Skeletal muscle cell (primary cell): Measurements from ENCODE around the gene CREBRF.
"Not testable (repeated sequence)": the region's sequence is repeated elsewhere in the genome, so short reads cannot be mapped to it uniquely, and the experiment has no call there.

ENCODE experiments used
- DNase-seq: peaks from one replicate; pipeline ENCODE4 v3.0.0-alpha.2; 2010; ENCODE audit warnings: low read depth
- H3K4me3 ChIP-seq: 2 replicates; pipeline ENCODE4 v1.5.1; 2011; ENCODE audit warnings: low read depth, mild to moderate bottlenecking, control low read depth, low read length, moderate library complexity

The CREBRF gene

GRCh38 chr5:173032730-173033129 lies 23.4 kb upstream of the CREBRF start:
- DNase-seq, result no peak
- H3K4me3 ChIP-seq, result no peak overlapping the region

GRCh38 chr5:173033923-173034322 lies 22.2 kb upstream of the CREBRF start:
- H3K4me3 ChIP-seq, result no peak overlapping the region

GRCh38 chr5:173035904-173036707 lies 20.0 kb upstream of the CREBRF start:
- DNase-seq, result no peak
- no peak overlapping the region for H3K4me3 ChIP-seq

More at GRCh38 chr5:173033923-173034322, 22.2 kb upstream of the CREBRF start:
- no peak for DNase-seq

GRCh38 chr5:173039188-173039587 lies 17.0 kb upstream of the CREBRF start:
- DNase-seq, result no peak
- no peak overlapping the region for H3K4me3 ChIP-seq

- H3K4me3 ChIP-seq, result no peak overlapping the region
- no peak for DNase-seq
Measured at GRCh38 chr5:173039964-173040363, 16.2 kb upstream of the CREBRF start.

GRCh38 chr5:173041881-173042762 lies 14.0 kb upstream of the CREBRF start:
- no peak for DNase-seq

GRCh38 chr5:173042763-173043107 lies 13.4 kb upstream of the CREBRF start:
- no peak overlapping the region for H3K4me3 ChIP-seq
- DNase-seq, result no peak

More at GRCh38 chr5:173041881-173042762, 14.0 kb upstream of the CREBRF start:
- no peak overlapping the region for H3K4me3 ChIP-seq

GRCh38 chr5:173045474-173045873 lies 10.7 kb upstream of the CREBRF start:
- H3K4me3 ChIP-seq, result no peak overlapping the region
- DNase-seq, result no peak

- not testable (repeated sequence) for DNase-seq, H3K4me3 ChIP-seq
Measured at GRCh38 chr5:173047096-173047837, 8.9 kb upstream of the CREBRF start.

- no peak overlapping the region for H3K4me3 ChIP-seq
- no peak for DNase-seq
Measured at GRCh38 chr5:173047838-173048105, 8.4 kb upstream of the CREBRF start.

- H3K4me3 ChIP-seq, result no peak overlapping the region
Measured at GRCh38 chr5:173050791-173051190, 5.4 kb upstream of the CREBRF start.

GRCh38 chr5:173051746-173052145 lies 4.4 kb upstream of the CREBRF start:
- DNase-seq, result no peak
- no peak overlapping the region for H3K4me3 ChIP-seq

More at GRCh38 chr5:173050791-173051190, 5.4 kb upstream of the CREBRF start:
- DNase-seq, result no peak

- H3K4me3 ChIP-seq, result no peak overlapping the region
- DNase-seq, result no peak
Measured at GRCh38 chr5:173053041-173053440, 3.1 kb upstream of the CREBRF start.

- no peak for DNase-seq
Measured at GRCh38 chr5:173055042-173055721, 970 bp upstream of the CREBRF start.

GRCh38 chr5:173055722-173055982 lies 500 bp upstream of the CREBRF start:
- DNase-seq, result no peak
- H3K4me3 ChIP-seq, result peak overlapping the region; percentile 87

More at GRCh38 chr5:173055042-173055721, 970 bp upstream of the CREBRF start:
- H3K4me3 ChIP-seq, result peak overlapping the region; percentile 87

- no peak for DNase-seq
- peak overlapping the region; percentile 87 for H3K4me3 ChIP-seq
Measured at GRCh38 chr5:173056783-173057061, 570 bp downstream of the CREBRF start.

- DNase-seq, result peak; percentile 92
- peak overlapping the region; percentile 87 for H3K4me3 ChIP-seq
Measured at GRCh38 chr5:173057062-173057924, 1.1 kb downstream of the CREBRF start.

GRCh38 chr5:173062141-173062540 lies 6.0 kb downstream of the CREBRF start:
- H3K4me3 ChIP-seq, result no peak overlapping the region
- DNase-seq, result no peak

GRCh38 chr5:173065155-173065554 lies 9.0 kb downstream of the CREBRF start:
- H3K4me3 ChIP-seq, result no peak overlapping the region
- no peak for DNase-seq
